Neuron (in vitro differentiated cells): Measurements from ENCODE around the gene WASF3.
"Not testable (repeated sequence)": the region's sequence is repeated elsewhere in the genome, so short reads cannot be mapped to it uniquely, and the experiment has no call there.

ENCODE experiments used
- H2AFZ ChIP-seq: one replicate; pipeline ENCODE4 v1.6.1; 2013; ENCODE audit warnings: low read depth, mild to moderate bottlenecking, inconsistent platforms, low read length, moderate library complexity
- H3K27me3 ChIP-seq: one replicate; pipeline ENCODE4 v1.6.1; 2013; ENCODE audit warnings: low read length; ENCODE audit not compliant: insufficient read depth
- H3K36me3 ChIP-seq: one replicate; pipeline ENCODE4 v1.6.1; 2013; ENCODE audit warnings: low read length; ENCODE audit not compliant: insufficient read depth
- H3K4me1 ChIP-seq: one replicate; pipeline ENCODE4 v1.6.1; 2013; ENCODE audit warnings: low read length; ENCODE audit not compliant: insufficient read depth
- H3K4me3 ChIP-seq: 2 replicates; pipeline ENCODE4 v1.5.1; 2013; ENCODE audit warnings: mild to moderate bottlenecking, low read length, moderate library complexity
- H3K9me3 ChIP-seq: one replicate; pipeline ENCODE4 v1.6.1; 2013; ENCODE audit warnings: low read length

Gene WASF3

GRCh38 chr13:26628706-26629105, 71.2 kb downstream of the WASF3 start:
- H2AFZ ChIP-seq = no peak overlapping the region
- H3K27me3 ChIP-seq = no peaks in the 10 kb centered on the region
- H3K4me3 ChIP-seq = no peak overlapping the region
- H3K4me1 ChIP-seq = no peaks in the 10 kb centered on the region
- H3K36me3 ChIP-seq = peaks cover 8% of the 10 kb centered on the region
- H3K9me3 ChIP-seq = peaks cover 13% of the 10 kb centered on the region

- no peaks in the 10 kb centered on the region for H3K4me1 ChIP-seq
- H3K4me3 ChIP-seq = no peak overlapping the region
- H3K36me3 ChIP-seq = peaks cover 8% of the 10 kb centered on the region
- no peak overlapping the region for H2AFZ ChIP-seq
- no peaks in the 10 kb centered on the region for H3K27me3 ChIP-seq
- peaks cover 10% of the 10 kb centered on the region for H3K9me3 ChIP-seq
Measured at GRCh38 chr13:26629260-26629825, 71.9 kb downstream of the WASF3 start.

- H3K27me3 ChIP-seq, H3K36me3 ChIP-seq, H3K4me1 ChIP-seq, H2AFZ ChIP-seq, H3K4me3 ChIP-seq, H3K9me3 ChIP-seq: not testable (repeated sequence)
Measured at GRCh38 chr13:26635634-26636033, 78.2 kb downstream of the WASF3 start.

GRCh38 chr13:26636073-26636472, 78.6 kb downstream of the WASF3 start:
- not testable (repeated sequence) for H3K9me3 ChIP-seq, H2AFZ ChIP-seq, H3K36me3 ChIP-seq, H3K4me3 ChIP-seq, H3K4me1 ChIP-seq, H3K27me3 ChIP-seq

- Histone ChIP-seq H3K36me3 (peaks cover 18% of the 10 kb centered on the region), H3K27me3 (no peaks in the 10 kb centered on the region), H3K4me1 (peaks cover 16% of the 10 kb centered on the region), H3K4me3 (no peak overlapping the region), H3K9me3 (peaks cover 22% of the 10 kb centered on the region), H2AFZ (no peak overlapping the region)
Measured at GRCh38 chr13:26646603-26647002, 89.1 kb downstream of the WASF3 start.

- no peaks in the 10 kb centered on the region for H3K27me3 ChIP-seq
- H3K9me3 ChIP-seq = peaks cover 9% of the 10 kb centered on the region
- H3K4me3 ChIP-seq = no peak overlapping the region
- H3K4me1 ChIP-seq = peaks cover 13% of the 10 kb centered on the region
- no peak overlapping the region for H2AFZ ChIP-seq
- no peaks in the 10 kb centered on the region for H3K36me3 ChIP-seq
Measured at GRCh38 chr13:26651234-26651633, 93.8 kb downstream of the WASF3 start.

GRCh38 chr13:26653310-26653709, 95.8 kb downstream of the WASF3 start:
- Histone ChIP-seq H3K4me3 (no peak overlapping the region), H3K36me3 (no peaks in the 10 kb centered on the region), H3K9me3 (peaks cover 9% of the 10 kb centered on the region), H3K4me1 (peaks cover 3% of the 10 kb centered on the region), H2AFZ (no peak overlapping the region), H3K27me3 (no peaks in the 10 kb centered on the region)

GRCh38 chr13:26653842-26654241, 96.4 kb downstream of the WASF3 start:
- no peak overlapping the region for H3K4me3 ChIP-seq
- H3K27me3 ChIP-seq = no peaks in the 10 kb centered on the region
- H3K9me3 ChIP-seq = peaks cover 9% of the 10 kb centered on the region
- peaks cover 4% of the 10 kb centered on the region for H3K4me1 ChIP-seq
- no peak overlapping the region for H2AFZ ChIP-seq
- H3K36me3 ChIP-seq = no peaks in the 10 kb centered on the region

GRCh38 chr13:26656919-26657318, 99.4 kb downstream of the WASF3 start:
- Histone ChIP-seq H2AFZ (no peak overlapping the region), H3K4me3 (no peak overlapping the region), H3K9me3 (no peaks in the 10 kb centered on the region), H3K4me1 (peaks cover 4% of the 10 kb centered on the region), H3K36me3 (no peaks in the 10 kb centered on the region), H3K27me3 (no peaks in the 10 kb centered on the region)

- Histone ChIP-seq H3K9me3 (no peaks in the 10 kb centered on the region), H3K36me3 (no peaks in the 10 kb centered on the region), H2AFZ (no peak overlapping the region), H3K4me3 (no peak overlapping the region), H3K4me1 (peaks cover 4% of the 10 kb centered on the region), H3K27me3 (no peaks in the 10 kb centered on the region)
Measured at GRCh38 chr13:26658448-26659385, 101.2 kb downstream of the WASF3 start.

- H3K9me3 ChIP-seq = no peaks in the 10 kb centered on the region
- no peaks in the 10 kb centered on the region for H3K27me3 ChIP-seq
- no peaks in the 10 kb centered on the region for H3K36me3 ChIP-seq
- H3K4me1 ChIP-seq = peaks cover 4% of the 10 kb centered on the region
- no peak overlapping the region for H3K4me3 ChIP-seq
- no peak overlapping the region for H2AFZ ChIP-seq
Measured at GRCh38 chr13:26660185-26660584, 102.7 kb downstream of the WASF3 start.

GRCh38 chr13:26660766-26661165, 103.3 kb downstream of the WASF3 start:
- Histone ChIP-seq H3K9me3 (no peaks in the 10 kb centered on the region), H3K4me3 (no peak overlapping the region), H3K27me3 (no peaks in the 10 kb centered on the region), H3K36me3 (no peaks in the 10 kb centered on the region), H2AFZ (no peak overlapping the region), H3K4me1 (peaks cover 4% of the 10 kb centered on the region)

- H3K36me3 ChIP-seq = peaks cover 3% of the 10 kb centered on the region
- no peak overlapping the region for H2AFZ ChIP-seq
- no peaks in the 10 kb centered on the region for H3K27me3 ChIP-seq
- no peaks in the 10 kb centered on the region for H3K4me1 ChIP-seq
- H3K4me3 ChIP-seq = no peak overlapping the region
- H3K9me3 ChIP-seq = no peaks in the 10 kb centered on the region
Measured at GRCh38 chr13:26663791-26664190, 106.3 kb downstream of the WASF3 start.
